Suprapubic skin (tissue), 4 donors: ENCODE data around the gene SMARCD3.

Experiments
- EP300 ChIP-seq: sonication (generic); formaldehyde crosslinking; IDR thresholded peaks from one replicate; pipeline ENCODE4 v1.6.1; 2017; ENCODE audit warnings: antibody characterized with exemption
- POLR2AphosphoS5 ChIP-seq, 3 donors: sonication (generic); formaldehyde crosslinking; IDR thresholded peaks; one replicate each; pipeline ENCODE4 v1.6.1; 2017; ENCODE audit warnings: antibody characterized with exemption in 3 of 3

GRCh38 chr7:151193203-151193978 is 55.1 kb downstream of the SMARCD3 start:
- TF ChIP-seq EP300 (no peak), POLR2AphosphoS5 (IDR thresholded peaks at IDR 0.05) (no peak)
